ENCODE measurements around the gene CEP55. TPM values are rescaled to one million over a fixed set of nuclear protein-coding genes. Genes with fewer than 3 reads are reported as not detected.

Gene CEP55
- polyA plus RNA-seq, 1 experiment: 16.3 TPM

GRCh38 chr10:93488956-93489528, 7.4 kb upstream of the CEP55 start:
- Histone ChIP-seq H3K27me3 (ENCODE audit: control insufficient read depth, insufficient read depth, low read length) (no peaks in the 10 kb centered on the region), H3K27ac (ENCODE audit: low read depth, low read length) (no peak overlapping the region), H3K9me3 (ENCODE audit: control insufficient read depth, insufficient read depth, low read length) (no peaks in the 10 kb centered on the region), H3K4me3 (ENCODE audit: low read depth, low read length) (no peak overlapping the region)
- ChIA-PET CTCF (interaction anchor here (1.6 to 14.9 kb wide), 3 partner anchors 22 to 136 kb away, joined by 6 to 473 read pairs (median 18); no protein-coding TSS in a partner anchor), POLR2A (no interaction called here)
- no peak for DNase-seq (ENCODE audit: low read depth, low spot score)
- no peak for TF ChIP-seq CTCF (IDR thresholded peaks at IDR 0.05; ENCODE audit: low read depth, low read length)

GRCh38 chr10:93491602-93492121, 4.8 kb upstream of the CEP55 start:
- CTCF ChIA-PET: interaction anchor here (1.6 to 14.9 kb wide), 5 partner anchors 10 to 139 kb away, joined by 5 to 473 read pairs (median 10); partner anchors contain the start of gene MYOF
- H3K27me3 ChIP-seq (ENCODE audit: control insufficient read depth, insufficient read depth, low read length): no peaks in the 10 kb centered on the region
- no peaks in the 10 kb centered on the region for H3K9me3 ChIP-seq (ENCODE audit: control insufficient read depth, insufficient read depth, low read length)
- H3K27ac ChIP-seq (ENCODE audit: low read depth, low read length): no peak overlapping the region
- no peak for TF ChIP-seq CTCF (IDR thresholded peaks at IDR 0.05; ENCODE audit: low read depth, low read length)
- no peak for DNase-seq (ENCODE audit: low read depth, low spot score)
- POLR2A ChIA-PET: no interaction called here
- no peak overlapping the region for H3K4me3 ChIP-seq (ENCODE audit: low read depth, low read length)

- POLR2A ChIA-PET: interaction anchor here (0.7 kb wide), 1 partner anchor 28 kb away, joined by 8 read pairs; no protein-coding TSS in a partner anchor
- no peak for TF ChIP-seq CTCF (IDR thresholded peaks at IDR 0.05; ENCODE audit: low read depth, low read length)
- H3K27ac ChIP-seq (ENCODE audit: low read depth, low read length): no peak overlapping the region
- H3K27me3 ChIP-seq (ENCODE audit: control insufficient read depth, insufficient read depth, low read length): no peaks in the 10 kb centered on the region
- CTCF ChIA-PET: interaction anchor here (0.5 to 3.0 kb wide), 4 partner anchors 11 to 140 kb away, joined by 3 to 10 read pairs (median 4); partner anchors contain the start of gene MYOF
- DNase-seq (ENCODE audit: low read depth, low spot score): no peak
- no peak overlapping the region for H3K4me3 ChIP-seq (ENCODE audit: low read depth, low read length)
- H3K9me3 ChIP-seq (ENCODE audit: control insufficient read depth, insufficient read depth, low read length): no peaks in the 10 kb centered on the region
Measured at GRCh38 chr10:93493162-93493561, 3.2 kb upstream of the CEP55 start.

- ChIA-PET CTCF (interaction anchor here (0.5 to 4.0 kb wide), 5 partner anchors 9 to 137 kb away, joined by 3 to 30 read pairs (median 7); partner anchors contain the start of gene MYOF), POLR2A (no interaction called here)
- Histone ChIP-seq H3K9me3 (ENCODE audit: control insufficient read depth, insufficient read depth, low read length) (no peaks in the 10 kb centered on the region), H3K27ac (ENCODE audit: low read depth, low read length) (no peak overlapping the region), H3K27me3 (ENCODE audit: control insufficient read depth, insufficient read depth, low read length) (no peaks in the 10 kb centered on the region), H3K4me3 (ENCODE audit: low read depth, low read length) (no peak overlapping the region)
- TF ChIP-seq CTCF (IDR thresholded peaks at IDR 0.05; ENCODE audit: low read depth, low read length): no peak
- DNase-seq (ENCODE audit: low read depth, low spot score): no peak
Measured at GRCh38 chr10:93494494-93494893, 1.9 kb upstream of the CEP55 start.
